Cardiac fibroblast (primary cell): ENCODE data around the gene NKD1.

ENCODE experiments used
- DNase-seq, 2 donors: peaks; one replicate each; pipeline versions ENCODE4 v3.0.0 to v3.0.0-alpha.2; 2010; ENCODE audit warnings: low read depth in 2 of 2
- H3K4me3 ChIP-seq, 2 donors: replicated peaks in 1 of 2; 1 replicate in 1 of 2; 2 replicates in 1 of 2; pipeline ENCODE4 v1.5.1; 2011; ENCODE audit warnings: low read depth in 2 of 2, low read length in 2 of 2, mild to moderate bottlenecking in 2 of 2, moderate library complexity in 1 of 2
- CTCF ChIP-seq: IDR thresholded peaks from one replicate; pipeline ENCODE4 v1.5.1; 2011; ENCODE audit warnings: low read depth, mild to moderate bottlenecking, low read length, inconsistent platforms

The NKD1 gene

GRCh38 chr16:50537533-50538290, 10.5 kb upstream of the NKD1 start:
- no peak for TF ChIP-seq CTCF

GRCh38 chr16:50538411-50539052, 9.7 kb upstream of the NKD1 start:
- H3K4me3 ChIP-seq, result no peak overlapping the region
- TF ChIP-seq CTCF, result no peak
- DNase-seq, result no peak

More at GRCh38 chr16:50537533-50538290, 10.5 kb upstream of the NKD1 start:
- no peak overlapping the region for H3K4me3 ChIP-seq
- DNase-seq, result no peak

- no peak for DNase-seq
- no peak for TF ChIP-seq CTCF
- H3K4me3 ChIP-seq, result no peak overlapping the region
Observed at GRCh38 chr16:50539053-50539695, 9.0 kb upstream of the NKD1 start.

- TF ChIP-seq CTCF, result no peak
- H3K4me3 ChIP-seq, result no peak overlapping the region
- DNase-seq, result no peak
Observed at GRCh38 chr16:50539822-50540710, 8.1 kb upstream of the NKD1 start.

- TF ChIP-seq CTCF, result no peak
- no peak overlapping the region for H3K4me3 ChIP-seq
- DNase-seq, result no peak
Observed at GRCh38 chr16:50540711-50541007, 7.5 kb upstream of the NKD1 start.

GRCh38 chr16:50542703-50543102, 5.5 kb upstream of the NKD1 start:
- no peak for TF ChIP-seq CTCF
- no peak for DNase-seq
- no peak overlapping the region for H3K4me3 ChIP-seq
